ENCODE results near the gene XPNPEP2. TPM values are rescaled to one million over a fixed set of nuclear protein-coding genes. Genes with fewer than 3 reads are reported as not detected.
A peak's percentile ranks its signal among the peaks of the same experiment; 100 is the strongest.

The XPNPEP2 gene
- polyA plus RNA-seq, 3 donors = 0.19 TPM; not detected in 2

DNA sequence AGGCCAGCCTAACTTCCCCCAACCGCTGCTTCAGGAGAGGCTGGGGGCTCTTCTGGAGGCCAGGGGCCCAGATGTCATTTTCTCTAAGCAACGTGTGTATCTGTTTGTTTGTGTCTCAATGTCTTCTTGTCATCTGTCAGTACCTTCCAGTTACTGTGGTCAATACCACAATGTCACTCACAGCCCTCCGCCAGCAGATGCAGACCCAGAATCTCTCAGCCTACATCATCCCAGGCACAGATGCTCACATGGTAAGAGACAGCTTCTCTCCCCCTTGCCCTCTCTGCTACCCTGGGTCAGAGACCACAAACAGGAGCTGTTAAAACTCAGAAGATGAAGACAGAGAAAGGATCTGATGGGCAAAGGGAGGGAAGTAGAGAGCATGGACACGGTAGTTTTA, 5.0 kb downstream of the XPNPEP2 start:
- H3K9me3 ChIP-seq (replicated peaks in 1 of 2; ENCODE audit: control insufficient read depth in 1 of 2, insufficient read depth in 1 of 2, low read length in 2 of 2) = no peaks in the 10 kb centered on the region
- H3K4me3 ChIP-seq (replicated peaks in 1 of 3; ENCODE audit: low read depth in 2 of 3, low read length in 3 of 3) = no peak overlapping the region
- H3K36me3 Mint-ChIP-seq = no peaks in the 10 kb centered on the region
- peaks cover 79% of the 10 kb centered on the region for H3K4me1 Mint-ChIP-seq
- intact Hi-C loops (cut with micrococcal nuclease) = no loop called here
- no peak overlapping the region for H3K4me3 Mint-ChIP-seq
- peaks cover 66 to 68% of the 10 kb centered on the region in 2 donors for H3K4me1 ChIP-seq (ENCODE audit: control insufficient read depth in 1 of 2, insufficient read depth in 2 of 2, low read length in 2 of 2)
- H2AFZ ChIP-seq (ENCODE audit: insufficient read depth, low read depth, low read length, poor library complexity, severe bottlenecking) = no peak overlapping the region
- no peaks in the 10 kb centered on the region for H3K9me3 Mint-ChIP-seq
- no peak overlapping the region for H3K9ac ChIP-seq (ENCODE audit: insufficient read depth, low read length, poor library complexity, severe bottlenecking)
- no CpG with 5 or more reads among the region's 4 CpGs for WGBS (ENCODE audit: insufficient coverage)
- no peak for DNase-seq
- H3K79me2 ChIP-seq (ENCODE audit: insufficient read depth, low read length) = no peaks in the 10 kb centered on the region
- peak overlapping the region in 2 of 7 donors; percentile 28 to 55 for H3K27ac Mint-ChIP-seq
- no peaks in the 10 kb centered on the region for H3K27me3 ChIP-seq (ENCODE audit: control insufficient read depth in 2 of 2, insufficient read depth in 2 of 2, low read length in 2 of 2)
- no peak for TF ChIP-seq CTCF (IDR thresholded peaks at IDR 0.05)
- no peak overlapping the region for H3K4me2 ChIP-seq (replicated peaks; ENCODE audit: extremely low read depth, low read length, poor library complexity, severe bottlenecking)
- H3K27ac ChIP-seq (ENCODE audit: low read depth in 1 of 2, low read length in 2 of 2) = no peak overlapping the region
- H3K36me3 ChIP-seq (replicated peaks in 1 of 2; ENCODE audit: control insufficient read depth in 1 of 2, insufficient read depth in 2 of 2, low read length in 2 of 2) = no peaks in the 10 kb centered on the region
- H4K20me1 ChIP-seq (ENCODE audit: insufficient read depth, low read length) = no peaks in the 10 kb centered on the region
- peaks cover 0 to 11% (median 0%) of the 10 kb centered on the region in 3 donors for H3K27me3 Mint-ChIP-seq (ENCODE audit: low read depth in 3 of 3)

DNA sequence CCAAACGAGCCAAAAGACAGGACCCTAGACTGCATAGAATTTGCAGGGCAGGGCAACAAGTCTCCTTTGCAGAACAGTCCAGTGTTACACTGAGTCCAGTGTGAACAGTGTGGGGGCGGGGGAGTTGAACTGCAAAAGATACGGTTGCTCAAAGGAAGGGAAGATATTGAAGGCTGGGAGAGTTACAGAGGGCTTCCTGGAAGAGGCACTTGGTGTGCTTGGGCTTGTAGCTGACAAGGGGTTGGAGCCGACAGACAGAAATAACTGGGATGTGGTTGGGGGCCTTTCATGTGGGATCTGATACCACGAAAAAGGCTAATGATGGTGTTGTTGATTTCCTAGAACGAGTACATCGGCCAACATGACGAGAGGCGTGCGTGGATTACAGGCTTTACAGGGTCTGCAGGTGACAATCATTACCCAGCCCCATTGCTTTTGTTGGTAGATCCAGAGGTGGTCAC, 6.1 kb downstream of the XPNPEP2 start:
- no peak for TF ChIP-seq CTCF (IDR thresholded peaks at IDR 0.05)
- no peaks in the 10 kb centered on the region for H3K79me2 ChIP-seq (ENCODE audit: insufficient read depth, low read length)
- Mint-ChIP-seq H3K4me1 (peaks cover 77% of the 10 kb centered on the region), H3K9me3 (no peaks in the 10 kb centered on the region), H3K4me3 (no peak overlapping the region), H3K36me3 (no peaks in the 10 kb centered on the region), H3K27ac (peak overlapping the region in 2 of 7 donors; percentile 42 to 43), H3K27me3 (ENCODE audit: low read depth in 3 of 3) (peaks cover 0 to 11% (median 0%) of the 10 kb centered on the region in 3 donors)
- no peak overlapping the region for H2AFZ ChIP-seq (ENCODE audit: insufficient read depth, low read depth, low read length, poor library complexity, severe bottlenecking)
- H3K27me3 ChIP-seq (ENCODE audit: control insufficient read depth in 2 of 2, insufficient read depth in 2 of 2, low read length in 2 of 2) = no peaks in the 10 kb centered on the region
- WGBS (ENCODE audit: insufficient coverage) = 77% methylated on average over 3 of the region's 10 CpGs
- no peak overlapping the region for H3K4me2 ChIP-seq (replicated peaks; ENCODE audit: extremely low read depth, low read length, poor library complexity, severe bottlenecking)
- no peaks in the 10 kb centered on the region for H3K9me3 ChIP-seq (replicated peaks in 1 of 2; ENCODE audit: control insufficient read depth in 1 of 2, insufficient read depth in 1 of 2, low read length in 2 of 2)
- H4K20me1 ChIP-seq (ENCODE audit: insufficient read depth, low read length) = no peaks in the 10 kb centered on the region
- no peaks in the 10 kb centered on the region for H3K36me3 ChIP-seq (replicated peaks in 1 of 2; ENCODE audit: control insufficient read depth in 1 of 2, insufficient read depth in 2 of 2, low read length in 2 of 2)
- DNase-seq = no peak
- no peak overlapping the region for H3K4me3 ChIP-seq (replicated peaks in 1 of 3; ENCODE audit: low read depth in 2 of 3, low read length in 3 of 3)
- no peak overlapping the region for H3K9ac ChIP-seq (ENCODE audit: insufficient read depth, low read length, poor library complexity, severe bottlenecking)
- intact Hi-C loops (cut with micrococcal nuclease) = no loop called here
- H3K4me1 ChIP-seq (ENCODE audit: control insufficient read depth in 1 of 2, insufficient read depth in 2 of 2, low read length in 2 of 2) = peaks cover 66 to 68% of the 10 kb centered on the region in 2 donors
- H3K27ac ChIP-seq (ENCODE audit: low read depth in 1 of 2, low read length in 2 of 2) = no peak overlapping the region
